ENCODE results near the gene FGF12. TPM values are rescaled to one million over a fixed set of nuclear protein-coding genes. Genes with fewer than 3 reads are reported as not detected.
A peak's percentile ranks its signal among the peaks of the same experiment; 100 is the strongest.

Gene FGF12
- total and polyA plus RNA-seq, 11 donors, result 21.8 to 420 (median 265) TPM

DNA sequence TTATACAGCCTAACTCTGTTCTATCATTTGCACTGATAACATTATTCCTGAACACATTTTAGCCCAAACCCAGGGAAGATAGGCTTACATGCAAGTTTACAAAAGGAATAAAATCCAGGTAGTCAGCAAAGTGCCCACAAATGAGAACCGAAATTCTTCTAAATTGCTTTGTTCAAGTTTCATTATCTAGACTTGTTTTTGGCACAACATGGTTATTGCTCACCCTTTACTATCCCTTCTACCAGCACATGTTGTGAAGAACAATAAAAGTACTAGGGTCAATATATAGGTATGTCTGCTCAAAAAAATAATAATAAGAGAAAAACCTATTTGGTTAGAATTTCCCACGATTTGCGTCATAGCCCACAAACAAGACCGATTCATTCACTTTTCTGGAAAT is 430.5 kb downstream of the FGF12 start:
- TF ChIP-seq POLR2A (IDR thresholded peaks at IDR 0.05), result no peak
- TF ChIP-seq, protein P1, sequence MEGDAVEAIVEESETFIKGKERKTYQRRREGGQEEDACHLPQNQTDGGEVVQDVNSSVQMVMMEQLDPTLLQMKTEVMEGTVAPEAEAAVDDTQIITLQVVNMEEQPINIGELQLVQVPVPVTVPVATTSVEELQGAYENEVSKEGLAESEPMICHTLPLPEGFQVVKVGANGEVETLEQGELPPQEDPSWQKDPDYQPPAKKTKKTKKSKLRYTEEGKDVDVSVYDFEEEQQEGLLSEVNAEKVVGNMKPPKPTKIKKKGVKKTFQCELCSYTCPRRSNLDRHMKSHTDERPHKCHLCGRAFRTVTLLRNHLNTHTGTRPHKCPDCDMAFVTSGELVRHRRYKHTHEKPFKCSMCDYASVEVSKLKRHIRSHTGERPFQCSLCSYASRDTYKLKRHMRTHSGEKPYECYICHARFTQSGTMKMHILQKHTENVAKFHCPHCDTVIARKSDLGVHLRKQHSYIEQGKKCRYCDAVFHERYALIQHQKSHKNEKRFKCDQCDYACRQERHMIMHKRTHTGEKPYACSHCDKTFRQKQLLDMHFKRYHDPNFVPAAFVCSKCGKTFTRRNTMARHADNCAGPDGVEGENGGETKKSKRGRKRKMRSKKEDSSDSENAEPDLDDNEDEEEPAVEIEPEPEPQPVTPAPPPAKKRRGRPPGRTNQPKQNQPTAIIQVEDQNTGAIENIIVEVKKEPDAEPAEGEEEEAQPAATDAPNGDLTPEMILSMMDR (IDR thresholded peaks at IDR 0.05), result no peak
- Histone ChIP-seq H3K27me3 (no peaks in the 10 kb centered on the region), H3K4me1 (no peaks in the 10 kb centered on the region), H3K4me3 (no peak overlapping the region), H3K27ac (no peak overlapping the region), H3K36me3 (no peaks in the 10 kb centered on the region), H3K9me3 (no peaks in the 10 kb centered on the region)
- WGBS, 4 donors, result 94 to 97% (median 96%) methylated on average over 4 of the region's 4 CpGs
- intact Hi-C loops (cut with DNase I), result no loop called here
- DNase-seq, result no peak
- ATAC-seq, result no peak

- Histone ChIP-seq H3K27me3 (no peaks in the 10 kb centered on the region), H3K36me3 (no peaks in the 10 kb centered on the region), H3K4me1 (peaks cover 0 to 31% (median 0%) of the 10 kb centered on the region in 12 donors), H3K4me3 (no peak overlapping the region), H3K9me3 (no peaks in the 10 kb centered on the region), H3K27ac (no peak overlapping the region)
- ATAC-seq, result peak in 1 of 4 donors; percentile 36
- intact Hi-C loops (cut with DNase I), result no loop called here
- no peak for TF ChIP-seq POLR2A (IDR thresholded peaks at IDR 0.05)
- TF ChIP-seq, protein P1 (IDR thresholded peaks at IDR 0.05), result no peak
- no peak for DNase-seq
- 69 to 89% (median 85%) methylated on average over 2 of the region's 2 CpGs for WGBS, 4 donors
These were observed 442.8 kb downstream of the FGF12 start for GRCh38 chr3:192284443-192285072.

GRCh38 chr3:192281207-192281880 is 446.0 kb downstream of the FGF12 start:
- peak in 2 of 4 donors; percentile 34 to 45 for ATAC-seq

DNA sequence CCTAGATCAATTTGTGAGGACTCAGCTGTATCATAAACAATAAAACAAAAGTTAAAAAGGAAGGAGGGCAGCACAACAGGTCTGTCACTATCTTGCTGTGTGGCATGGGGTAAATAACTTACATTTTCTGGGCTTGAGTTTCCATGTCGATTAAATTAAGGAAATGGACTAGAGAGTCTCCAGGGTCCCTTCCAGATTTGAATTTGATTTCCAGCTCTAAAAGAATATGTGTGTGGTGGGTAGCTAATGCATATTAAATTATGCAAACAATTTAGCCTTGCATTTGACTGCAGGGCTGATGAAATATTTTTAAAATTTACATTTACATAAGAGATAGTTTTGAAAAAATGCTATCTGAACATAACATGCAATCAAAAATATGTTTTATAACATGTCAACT is 447.7 kb downstream of the FGF12 start:
- Histone ChIP-seq H3K27ac (no peak overlapping the region), H3K9me3 (no peaks in the 10 kb centered on the region), H3K36me3 (no peaks in the 10 kb centered on the region), H3K4me3 (no peak overlapping the region), H3K27me3 (no peaks in the 10 kb centered on the region), H3K4me1 (peaks cover 0 to 29% (median 0%) of the 10 kb centered on the region in 12 donors)
- DNase-seq, result no peak
- TF ChIP-seq, protein P1 (IDR thresholded peaks at IDR 0.05), result no peak
- TF ChIP-seq POLR2A (IDR thresholded peaks at IDR 0.05), result no peak
- no peak for ATAC-seq
- intact Hi-C loops (cut with DNase I), result no loop called here
- WGBS, 4 donors, result 79 to 85% (median 84%) methylated on average over 1 of the region's 1 CpG

More at GRCh38 chr3:192281207-192281880, 446.0 kb downstream of the FGF12 start:
- intact Hi-C loops (cut with DNase I), result no loop called here
- no peak for TF ChIP-seq POLR2A (IDR thresholded peaks at IDR 0.05)
- TF ChIP-seq, protein P1 (IDR thresholded peaks at IDR 0.05), result no peak
- Histone ChIP-seq H3K27me3 (no peaks in the 10 kb centered on the region), H3K36me3 (no peaks in the 10 kb centered on the region), H3K9me3 (no peaks in the 10 kb centered on the region), H3K4me3 (no peak overlapping the region), H3K27ac (no peak overlapping the region), H3K4me1 (peaks cover 0 to 35% (median 0%) of the 10 kb centered on the region in 12 donors)
- no peak for DNase-seq
- 64 to 75% (median 71%) methylated on average over 5 to 6 of the region's 6 CpGs for WGBS, 4 donors
